Central memory CD8-positive, alpha-beta T cell (primary cell): ENCODE results near the gene TRAF2.
A peak's percentile ranks its signal among the peaks of the same experiment; 100 is the strongest.

Experiments
- ATAC-seq: fragments of 150-1000 bp; cut with Tn5 transposase; replicated peaks from 2 replicates; pipeline ENCODE4 v1.10.0; 2022; ENCODE audit warnings: mild to moderate bottlenecking, moderate FRiP score, moderate number of reproducible peaks; ENCODE audit not compliant: poor library complexity, severe bottlenecking; ENCODE audit errors: extremely low read depth
- DNase-seq, 2 donors: peaks; one replicate each; pipeline ENCODE4 v3.0.0; 2021; ENCODE audit warnings: low spot score in 2 of 2
- H3K27ac Mint-ChIP-seq: one replicate; pipeline ENCODE4 v1.8.0; 2022; ENCODE audit warnings: low read depth, mild to moderate bottlenecking, moderate library complexity, mixed read lengths
- H3K27me3 Mint-ChIP-seq: one replicate; pipeline ENCODE4 v1.8.0; 2022; ENCODE audit warnings: mixed read lengths
- H3K36me3 Mint-ChIP-seq: one replicate; pipeline ENCODE4 v1.8.0; 2022; ENCODE audit warnings: mild to moderate bottlenecking, moderate library complexity, mixed read lengths; ENCODE audit not compliant: insufficient read depth
- H3K4me1 Mint-ChIP-seq: one replicate; pipeline ENCODE4 v1.8.0; 2022; ENCODE audit warnings: mixed read lengths
- H3K4me3 Mint-ChIP-seq: one replicate; pipeline ENCODE4 v1.8.0; 2022; ENCODE audit warnings: mild to moderate bottlenecking, moderate library complexity, mixed read lengths
- H3K9me3 Mint-ChIP-seq: one replicate; pipeline ENCODE4 v1.8.0; 2022; ENCODE audit warnings: mixed read lengths

Gene TRAF2

GRCh38 chr9:136936645-136937170 lies 50.4 kb downstream of the TRAF2 start:
- Mint-ChIP-seq H3K4me1 (peaks cover 19% of the 10 kb centered on the region), H3K4me3 (no peak overlapping the region), H3K27me3 (no peaks in the 10 kb centered on the region), H3K27ac (no peak overlapping the region), H3K9me3 (no peaks in the 10 kb centered on the region), H3K36me3 (peaks cover 20% of the 10 kb centered on the region)
- ATAC-seq (no peak), DNase-seq (no peak)

GRCh38 chr9:136937186-136938001 lies 51.1 kb downstream of the TRAF2 start:
- H3K9me3 Mint-ChIP-seq = no peaks in the 10 kb centered on the region
- H3K27me3 Mint-ChIP-seq = no peaks in the 10 kb centered on the region
- peaks cover 19% of the 10 kb centered on the region for H3K4me1 Mint-ChIP-seq
- H3K27ac Mint-ChIP-seq = peak overlapping the region; percentile 49
- H3K36me3 Mint-ChIP-seq = peaks cover 22% of the 10 kb centered on the region
- DNase-seq (no peak), ATAC-seq (no peak)
- H3K4me3 Mint-ChIP-seq = no peak overlapping the region

- no peak overlapping the region for H3K4me3 Mint-ChIP-seq
Observed at GRCh38 chr9:136939431-136939995, 53.2 kb downstream of the TRAF2 start.

GRCh38 chr9:136939996-136940525 lies 53.7 kb downstream of the TRAF2 start:
- ATAC-seq = no peak
- peaks cover 35% of the 10 kb centered on the region for H3K36me3 Mint-ChIP-seq
- H3K4me3 Mint-ChIP-seq = no peak overlapping the region

More at GRCh38 chr9:136939431-136939995, 53.2 kb downstream of the TRAF2 start:
- peaks cover 30% of the 10 kb centered on the region for H3K36me3 Mint-ChIP-seq
- H3K27ac Mint-ChIP-seq = no peak overlapping the region
- ATAC-seq = no peak
- no peak for DNase-seq
- no peaks in the 10 kb centered on the region for H3K9me3 Mint-ChIP-seq
- H3K27me3 Mint-ChIP-seq = no peaks in the 10 kb centered on the region
- H3K4me1 Mint-ChIP-seq = peaks cover 11% of the 10 kb centered on the region

GRCh38 chr9:136940526-136941230 lies 54.4 kb downstream of the TRAF2 start:
- no peaks in the 10 kb centered on the region for H3K27me3 Mint-ChIP-seq
- peaks cover 42% of the 10 kb centered on the region for H3K36me3 Mint-ChIP-seq
- ATAC-seq (no peak), DNase-seq (no peak)
- no peak overlapping the region for H3K4me3 Mint-ChIP-seq
- no peak overlapping the region for H3K27ac Mint-ChIP-seq
- no peaks in the 10 kb centered on the region for H3K9me3 Mint-ChIP-seq
- peaks cover 17% of the 10 kb centered on the region for H3K4me1 Mint-ChIP-seq

More at GRCh38 chr9:136939996-136940525, 53.7 kb downstream of the TRAF2 start:
- Mint-ChIP-seq H3K27ac (no peak overlapping the region), H3K9me3 (no peaks in the 10 kb centered on the region), H3K27me3 (no peaks in the 10 kb centered on the region), H3K4me1 (peaks cover 17% of the 10 kb centered on the region)
- no peak for DNase-seq

- H3K36me3 Mint-ChIP-seq = peaks cover 42% of the 10 kb centered on the region
- ATAC-seq = no peak
- H3K27me3 Mint-ChIP-seq = no peaks in the 10 kb centered on the region
- H3K27ac Mint-ChIP-seq = no peak overlapping the region
- peak overlapping the region; percentile 23 for H3K4me3 Mint-ChIP-seq
- H3K9me3 Mint-ChIP-seq = no peaks in the 10 kb centered on the region
- H3K4me1 Mint-ChIP-seq = peaks cover 14% of the 10 kb centered on the region
- no peak for DNase-seq
Observed at GRCh38 chr9:136941231-136942111, 55.2 kb downstream of the TRAF2 start.

GRCh38 chr9:136942112-136942880 lies 56.0 kb downstream of the TRAF2 start:
- ATAC-seq (no peak), DNase-seq (no peak)
- Mint-ChIP-seq H3K36me3 (peaks cover 42% of the 10 kb centered on the region), H3K4me3 (peak overlapping the region; percentile 80), H3K9me3 (no peaks in the 10 kb centered on the region), H3K27me3 (no peaks in the 10 kb centered on the region), H3K27ac (no peak overlapping the region), H3K4me1 (peaks cover 12% of the 10 kb centered on the region)

GRCh38 chr9:136942881-136943230 lies 56.5 kb downstream of the TRAF2 start:
- Mint-ChIP-seq H3K27me3 (no peaks in the 10 kb centered on the region), H3K36me3 (peaks cover 41% of the 10 kb centered on the region), H3K4me3 (peak overlapping the region; percentile 80), H3K4me1 (peaks cover 12% of the 10 kb centered on the region), H3K9me3 (no peaks in the 10 kb centered on the region), H3K27ac (no peak overlapping the region)
- no peak for DNase-seq
- ATAC-seq = no peak

GRCh38 chr9:136943291-136944211 lies 57.2 kb downstream of the TRAF2 start:
- no peaks in the 10 kb centered on the region for H3K9me3 Mint-ChIP-seq
- DNase-seq (no peak), ATAC-seq (peak; percentile 12)
- no peaks in the 10 kb centered on the region for H3K27me3 Mint-ChIP-seq
- H3K4me1 Mint-ChIP-seq = peaks cover 12% of the 10 kb centered on the region
- H3K4me3 Mint-ChIP-seq = peak overlapping the region; percentile 80
- H3K27ac Mint-ChIP-seq = peak overlapping the region; percentile 64
- H3K36me3 Mint-ChIP-seq = peaks cover 39% of the 10 kb centered on the region

GRCh38 chr9:136944212-136944518 lies 57.8 kb downstream of the TRAF2 start:
- DNase-seq (no peak), ATAC-seq (peak; percentile 37)
- Mint-ChIP-seq H3K27ac (peak overlapping the region; percentile 64), H3K36me3 (peaks cover 39% of the 10 kb centered on the region), H3K9me3 (no peaks in the 10 kb centered on the region), H3K4me3 (peak overlapping the region; percentile 80), H3K27me3 (no peaks in the 10 kb centered on the region), H3K4me1 (peaks cover 12% of the 10 kb centered on the region)
